Large intestine (tissue), 3 donors: ENCODE results near the gene ZNF579. TPM values are rescaled to one million over a fixed set of nuclear protein-coding genes. Genes with fewer than 3 reads are reported as not detected.
A peak's percentile ranks its signal among the peaks of the same experiment; 100 is the strongest.
"Not testable (repeated sequence)": the region's sequence is repeated elsewhere in the genome, so short reads cannot be mapped to it uniquely, and the experiment has no call there.

Experiments used
- DNase-seq, 2 donors: peaks; one replicate each; pipeline versions ENCODE4 v3.0.0 to v3.0.0-alpha.2; 2013
- H3K27ac ChIP-seq: one replicate; pipeline ENCODE4 v1.5.1; 2013; ENCODE audit warnings: low read length
- H3K27me3 ChIP-seq: 2 replicates; pipeline ENCODE4 v1.6.1; 2013; ENCODE audit warnings: low read length; ENCODE audit not compliant: control insufficient read depth, insufficient read depth
- H3K36me3 ChIP-seq: 2 replicates; pipeline ENCODE4 v1.6.1; 2013; ENCODE audit warnings: low read length; ENCODE audit not compliant: control insufficient read depth, insufficient read depth
- H3K4me1 ChIP-seq: one replicate; pipeline ENCODE4 v1.6.1; 2013; ENCODE audit warnings: low read length; ENCODE audit not compliant: control insufficient read depth, insufficient read depth
- H3K4me3 ChIP-seq: one replicate; pipeline ENCODE4 v1.5.1; 2013; ENCODE audit warnings: low read length
- H3K9me3 ChIP-seq: one replicate; pipeline ENCODE4 v1.6.1; 2013; ENCODE audit warnings: mild to moderate bottlenecking, low read depth, low read length, moderate library complexity; ENCODE audit not compliant: control insufficient read depth
- WGBS: methylation state at CpG from one replicate; pipeline ENCODE4 v1.1.5; 2013; ENCODE audit warnings: low lambda C conversion rate; ENCODE audit not compliant: insufficient coverage; 5-methylcytosine and 5-hydroxymethylcytosine counted together
- polyA plus RNA-seq: library from polyadenylated mRNA; unstranded; fragments of 120-200 nt; gene quantifications from one replicate; pipeline ENCODE4 v1.2.1, GENCODE V29; 2013

The ZNF579 gene
- polyA plus RNA-seq, 1 donor: 14.9 TPM

DNA sequence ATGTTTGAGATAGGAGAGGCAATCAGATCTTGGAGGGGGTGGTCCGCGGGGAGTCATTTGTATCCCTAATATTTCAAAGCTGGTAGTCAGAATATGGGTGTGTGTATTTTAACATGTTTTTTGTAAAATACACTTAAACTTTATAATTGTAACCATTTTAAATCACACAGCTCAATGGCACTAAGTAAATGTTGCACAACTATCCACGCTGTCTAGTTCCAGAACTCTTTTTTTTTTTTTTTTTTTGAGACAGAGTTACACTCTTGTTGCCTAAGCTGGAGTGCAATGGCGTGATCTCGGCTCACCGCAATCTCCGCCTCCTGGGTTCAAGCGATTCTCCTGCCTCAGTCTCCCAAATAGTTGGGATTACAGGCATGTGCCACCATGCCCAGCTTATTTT lies 3.2 kb upstream of the ZNF579 start:
- WGBS: no CpG with 5 or more reads among the region's 8 CpGs
- H3K36me3 ChIP-seq: not testable (repeated sequence)

DNA sequence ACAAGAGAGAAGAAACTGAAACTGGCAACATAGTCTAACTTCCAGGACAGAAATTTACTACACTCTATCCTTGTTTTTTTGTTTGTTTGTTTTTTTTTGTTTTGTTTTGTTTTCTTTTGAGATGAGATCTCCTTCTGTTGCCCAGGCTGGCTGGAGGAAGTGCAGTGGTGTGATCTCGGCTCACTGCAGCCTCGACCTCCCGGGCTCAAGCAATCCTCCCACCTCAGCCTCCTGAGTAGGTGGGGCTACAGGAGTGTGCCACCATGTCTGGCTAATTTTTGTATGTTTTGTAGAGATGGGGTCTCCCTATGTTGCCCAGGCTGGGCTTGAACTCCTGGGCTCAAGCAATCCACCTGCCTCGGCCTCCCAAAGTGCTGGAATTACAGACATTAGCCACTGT lies 1.6 kb upstream of the ZNF579 start:
- H3K27me3 ChIP-seq, DNase-seq, H3K4me3 ChIP-seq, H3K9me3 ChIP-seq, H3K36me3 ChIP-seq: not testable (repeated sequence)
- Histone ChIP-seq H3K4me1 (peaks cover 30% of the 10 kb centered on the region), H3K27ac (peak overlapping the region; percentile 30)
- no CpG with 5 or more reads among the region's 4 CpGs for WGBS

More for the DNA sequence above, 3.2 kb upstream of the ZNF579 start:
- not testable (repeated sequence) for H3K9me3 ChIP-seq, H3K27ac ChIP-seq, DNase-seq, H3K4me3 ChIP-seq, H3K27me3 ChIP-seq
- H3K4me1 ChIP-seq: peaks cover 30% of the 10 kb centered on the region

DNA sequence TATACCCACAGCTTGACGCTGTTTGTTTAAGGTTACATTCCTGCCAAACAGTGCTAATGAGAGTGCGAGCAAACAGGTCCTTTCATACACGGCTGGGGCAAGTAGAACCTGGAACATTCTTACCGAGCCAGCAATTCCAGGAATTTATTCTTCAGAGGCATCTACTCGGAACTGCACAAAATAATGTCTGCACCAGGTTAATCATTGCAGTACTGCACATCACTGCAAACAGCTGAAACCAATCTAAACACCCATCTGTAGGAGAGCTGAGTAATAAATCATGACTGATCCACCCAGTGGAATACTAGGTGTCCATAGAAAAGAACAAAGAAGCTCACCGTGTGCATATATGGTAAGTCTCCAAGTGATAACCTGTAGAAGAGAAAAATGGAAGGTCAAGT lies 1.2 kb upstream of the ZNF579 start:
- no peaks in the 10 kb centered on the region for H3K9me3 ChIP-seq
- DNase-seq: peak in 1 of 2 donors; percentile 54
- 0% methylated on average over 1 of the region's 6 CpGs for WGBS
- H3K27ac ChIP-seq: peak overlapping the region; percentile 30
- H3K4me1 ChIP-seq: peaks cover 26% of the 10 kb centered on the region
- peak overlapping the region; percentile 97 for H3K4me3 ChIP-seq
- H3K36me3 ChIP-seq: peaks cover 10% of the 10 kb centered on the region
- H3K27me3 ChIP-seq: no peaks in the 10 kb centered on the region

DNA sequence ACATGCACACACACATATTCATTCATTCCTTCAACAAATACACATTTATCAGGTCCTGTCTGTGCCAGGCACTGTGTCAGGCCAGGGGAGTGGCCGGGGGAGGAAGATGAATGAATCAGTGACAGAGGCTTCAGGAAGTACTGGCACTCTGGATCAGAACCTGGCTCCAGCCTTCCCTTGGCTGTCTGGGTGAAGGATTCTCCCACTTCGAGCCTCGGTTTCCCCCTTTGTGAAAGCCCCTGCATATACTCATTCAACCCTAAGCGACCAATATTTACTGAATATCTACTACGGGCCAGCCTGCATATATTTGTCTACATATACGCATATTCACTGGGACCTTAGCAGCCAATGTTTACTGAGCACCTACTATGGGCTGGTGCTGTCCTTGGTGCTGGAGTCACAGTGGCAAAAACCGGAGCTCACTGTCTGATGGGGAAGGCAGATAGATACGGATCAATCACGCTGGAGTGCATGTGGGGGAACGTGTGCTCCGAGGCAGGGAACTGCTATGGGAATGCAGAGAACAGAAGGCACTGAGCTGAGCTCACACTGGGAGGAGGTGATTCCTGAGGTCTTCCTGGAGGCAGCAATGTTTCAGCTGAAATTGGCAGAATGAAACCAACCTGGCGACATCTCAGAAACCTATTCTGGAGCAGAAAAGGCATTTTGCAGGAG lies 636 bp upstream of the ZNF579 start:
- WGBS: no CpG with 5 or more reads among the region's 12 CpGs

DNA sequence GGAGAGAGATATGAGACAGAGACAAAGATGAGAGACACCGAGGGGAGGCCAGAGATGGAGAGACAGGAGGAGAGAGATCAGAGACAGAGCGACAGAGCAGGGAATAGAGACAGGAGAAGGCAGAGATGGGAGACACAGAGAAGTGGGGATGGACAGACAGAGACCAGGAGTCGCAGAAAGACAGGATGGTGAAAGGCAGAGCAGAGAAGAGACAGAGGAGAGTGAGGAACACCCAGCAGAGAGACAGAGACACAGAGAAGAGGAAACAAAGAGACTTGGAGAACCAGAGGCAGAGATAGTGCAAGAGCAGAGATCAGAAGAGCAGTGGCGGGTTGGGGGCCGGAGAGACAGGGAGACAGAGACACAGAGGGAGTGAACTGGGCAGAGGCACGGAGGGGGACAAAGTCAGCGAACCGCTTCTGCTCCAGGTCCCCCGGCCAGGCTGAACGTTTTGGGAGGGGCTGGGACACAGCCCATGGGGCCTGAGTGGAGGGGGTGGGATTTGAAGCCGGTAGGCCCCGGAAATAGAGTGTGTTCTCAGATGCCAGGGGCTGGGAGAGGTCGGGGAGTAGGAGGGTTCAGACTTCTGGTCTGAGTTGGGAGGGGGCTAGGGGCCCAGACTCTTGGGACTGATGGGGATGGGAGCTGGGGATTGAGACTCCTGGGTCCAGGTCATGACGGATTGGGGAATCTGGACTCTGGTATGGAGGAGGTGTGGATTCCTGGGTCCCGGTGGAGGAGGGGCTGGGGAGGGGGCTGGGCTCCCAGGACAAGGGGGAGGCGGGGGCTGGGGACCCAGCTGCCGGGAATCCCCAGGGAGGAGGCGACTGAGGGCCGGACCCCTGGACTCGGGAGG lies 654 bp downstream of the ZNF579 start:
- Histone ChIP-seq H3K9me3 (no peaks in the 10 kb centered on the region), H3K4me3 (peak overlapping the region; percentile 97), H3K36me3 (peaks cover 12% of the 10 kb centered on the region), H3K4me1 (peaks cover 16% of the 10 kb centered on the region), H3K27ac (peak overlapping the region; percentile 81), H3K27me3 (no peaks in the 10 kb centered on the region)
- DNase-seq: peak in 1 of 2 donors; percentile 46
- 66% methylated on average over 3 of the region's 20 CpGs for WGBS

More for the DNA sequence above, 636 bp upstream of the ZNF579 start:
- peak overlapping the region; percentile 97 for H3K4me3 ChIP-seq
- peaks cover 22% of the 10 kb centered on the region for H3K4me1 ChIP-seq
- no peak for DNase-seq
- H3K27ac ChIP-seq: peak overlapping the region; percentile 62
- peaks cover 12% of the 10 kb centered on the region for H3K36me3 ChIP-seq
- no peaks in the 10 kb centered on the region for H3K27me3 ChIP-seq
- H3K9me3 ChIP-seq: no peaks in the 10 kb centered on the region

DNA sequence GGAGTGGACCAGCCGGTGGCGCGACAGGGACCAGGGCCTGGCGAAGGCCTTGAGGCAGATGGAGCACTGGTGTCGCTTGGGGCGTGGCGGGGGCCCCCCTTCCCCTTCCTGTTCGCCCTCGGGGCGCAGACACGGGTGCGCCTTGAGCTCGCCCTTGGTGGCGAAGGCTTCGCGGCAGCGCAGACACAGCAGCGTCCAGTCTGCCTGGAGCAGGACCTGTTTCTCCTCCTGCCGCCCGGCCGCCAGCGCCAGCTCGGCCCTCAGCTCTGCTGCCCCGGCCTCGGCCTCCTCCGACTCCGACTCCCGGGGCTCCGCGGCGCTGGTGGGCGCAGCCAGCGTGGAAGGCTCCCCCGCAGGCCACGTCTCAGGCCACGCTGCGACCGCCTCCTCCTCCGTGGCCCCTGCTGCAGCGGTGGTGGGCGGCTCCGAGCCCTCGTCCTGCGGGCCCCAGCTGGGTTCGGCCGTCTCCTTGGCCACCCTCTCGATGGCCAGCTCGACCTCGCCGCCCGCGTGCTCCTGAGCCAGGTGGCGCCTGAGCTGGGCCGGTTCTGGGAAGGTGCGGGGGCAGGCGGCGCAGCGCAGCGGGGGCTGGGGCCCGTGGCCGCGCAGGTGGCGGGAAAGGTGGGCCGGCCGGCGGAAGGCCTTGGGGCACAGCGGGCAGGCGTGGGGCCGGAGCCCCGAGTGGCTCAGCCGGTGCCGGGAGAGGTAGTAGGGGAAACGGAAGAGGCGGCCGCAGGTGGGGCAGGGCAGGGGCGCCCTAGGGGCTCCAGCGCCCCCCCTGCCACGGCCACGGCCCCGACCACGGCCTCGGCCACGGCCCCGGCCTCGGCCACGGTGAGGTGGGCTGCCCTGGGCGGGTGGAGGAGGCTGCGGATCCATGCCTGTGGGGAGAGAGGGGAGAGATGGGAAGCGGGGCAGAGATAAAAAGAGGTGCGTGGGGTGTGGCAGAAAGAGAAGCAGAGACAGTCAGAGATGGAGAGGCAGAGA lies 1.6 kb downstream of the ZNF579 start:
- Histone ChIP-seq H3K9me3 (no peaks in the 10 kb centered on the region), H3K4me1 (peaks cover 16% of the 10 kb centered on the region), H3K36me3 (peaks cover 12% of the 10 kb centered on the region), H3K27ac (no peak overlapping the region), H3K27me3 (no peaks in the 10 kb centered on the region), H3K4me3 (peak overlapping the region; percentile 97)
- no peak for DNase-seq
- WGBS: 88% methylated on average over 8 of the region's 90 CpGs

DNA sequence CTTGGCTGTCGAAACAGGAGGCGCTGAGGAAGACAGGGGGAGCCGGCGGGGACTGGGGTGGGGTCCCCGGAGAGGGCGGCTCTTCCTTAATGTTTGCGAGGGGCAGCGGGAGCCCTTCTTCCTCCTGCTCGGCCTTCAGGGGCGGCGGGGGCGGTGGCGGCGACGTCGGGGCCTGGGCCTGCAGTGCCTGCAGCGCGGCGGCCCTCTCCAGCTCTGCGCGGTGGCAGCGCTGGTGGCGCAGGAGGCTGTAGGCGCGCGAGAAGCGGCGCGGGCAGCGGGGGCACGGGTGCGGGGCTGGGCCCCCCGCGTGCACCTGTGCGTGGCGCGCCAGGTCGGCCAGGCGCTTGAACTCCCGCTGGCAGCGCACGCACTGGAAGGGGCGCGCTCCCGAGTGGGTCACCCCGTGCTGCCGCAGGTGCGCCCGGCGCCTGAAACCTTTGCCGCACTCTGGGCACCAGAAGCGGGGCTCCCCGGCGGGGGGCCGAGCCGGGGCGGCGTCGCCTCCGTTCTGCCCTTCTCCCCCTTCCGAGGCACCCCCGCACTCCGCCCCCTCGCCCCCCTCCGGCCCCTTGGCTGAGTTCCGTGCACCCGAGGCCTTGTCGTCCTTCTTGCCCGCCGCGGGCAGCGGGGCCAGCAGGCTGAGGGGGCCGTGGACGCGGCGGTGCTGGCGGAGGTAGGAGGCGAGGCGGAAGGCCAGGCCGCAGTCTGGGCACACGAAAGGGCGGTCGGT lies 2.5 kb downstream of the ZNF579 start:
- Histone ChIP-seq H3K4me3 (no peak overlapping the region), H3K27ac (no peak overlapping the region), H3K9me3 (no peaks in the 10 kb centered on the region), H3K36me3 (peaks cover 12% of the 10 kb centered on the region), H3K27me3 (no peaks in the 10 kb centered on the region), H3K4me1 (peaks cover 16% of the 10 kb centered on the region)
- WGBS: no CpG with 5 or more reads among the region's 83 CpGs
- no peak for DNase-seq

DNA sequence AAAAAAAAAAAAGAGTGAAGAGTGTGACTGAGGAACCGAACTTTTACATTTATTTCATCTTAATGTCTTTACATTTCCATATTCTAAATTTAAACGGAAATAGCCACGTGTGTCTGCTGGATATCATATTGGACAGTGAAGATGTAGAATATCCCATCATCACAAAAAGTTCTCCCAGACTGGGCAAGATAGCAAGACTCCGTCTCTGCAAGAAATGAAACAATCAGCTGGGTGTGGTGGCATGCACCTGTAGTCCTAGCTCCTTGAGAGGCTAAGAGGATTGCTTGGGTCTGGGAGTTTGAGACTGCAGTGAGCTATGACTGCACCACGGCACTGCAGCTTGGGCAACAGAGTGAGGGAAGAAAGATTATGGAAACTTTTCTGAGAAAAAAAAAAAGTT lies 3.9 kb downstream of the ZNF579 start:
- WGBS: 80% methylated on average over 1 of the region's 5 CpGs
- Histone ChIP-seq H3K27me3 (no peaks in the 10 kb centered on the region), H3K36me3 (peaks cover 12% of the 10 kb centered on the region), H3K27ac (no peak overlapping the region), H3K4me3 (no peak overlapping the region), H3K9me3 (no peaks in the 10 kb centered on the region), H3K4me1 (peaks cover 11% of the 10 kb centered on the region)
- DNase-seq: no peak

DNA sequence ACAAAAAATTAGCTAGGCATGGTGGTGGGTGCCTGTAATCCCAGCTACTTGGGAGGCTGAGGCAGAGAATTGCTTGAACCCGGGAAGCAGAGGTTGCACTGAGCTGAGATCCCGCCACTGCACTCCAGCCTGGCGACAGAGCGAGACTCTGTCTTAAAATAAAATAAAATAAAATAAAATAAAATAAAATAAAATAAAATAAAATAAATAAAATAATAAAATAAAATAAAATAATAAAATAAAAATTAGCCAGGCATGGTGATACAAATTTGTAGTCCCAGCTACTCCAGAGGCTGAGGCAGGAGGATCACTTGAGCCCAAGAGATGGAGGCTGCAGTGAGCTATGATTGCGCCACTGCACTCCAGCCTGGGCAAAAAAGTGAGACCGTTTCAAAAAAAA lies 6.7 kb downstream of the ZNF579 start:
- not testable (repeated sequence) for H3K27ac ChIP-seq, H3K4me1 ChIP-seq, H3K27me3 ChIP-seq, H3K4me3 ChIP-seq, DNase-seq, H3K9me3 ChIP-seq
- peaks cover 12% of the 10 kb centered on the region for H3K36me3 ChIP-seq
- no CpG with 5 or more reads among the region's 6 CpGs for WGBS
